ENCODE measurements around the gene AJM1.

DNA sequence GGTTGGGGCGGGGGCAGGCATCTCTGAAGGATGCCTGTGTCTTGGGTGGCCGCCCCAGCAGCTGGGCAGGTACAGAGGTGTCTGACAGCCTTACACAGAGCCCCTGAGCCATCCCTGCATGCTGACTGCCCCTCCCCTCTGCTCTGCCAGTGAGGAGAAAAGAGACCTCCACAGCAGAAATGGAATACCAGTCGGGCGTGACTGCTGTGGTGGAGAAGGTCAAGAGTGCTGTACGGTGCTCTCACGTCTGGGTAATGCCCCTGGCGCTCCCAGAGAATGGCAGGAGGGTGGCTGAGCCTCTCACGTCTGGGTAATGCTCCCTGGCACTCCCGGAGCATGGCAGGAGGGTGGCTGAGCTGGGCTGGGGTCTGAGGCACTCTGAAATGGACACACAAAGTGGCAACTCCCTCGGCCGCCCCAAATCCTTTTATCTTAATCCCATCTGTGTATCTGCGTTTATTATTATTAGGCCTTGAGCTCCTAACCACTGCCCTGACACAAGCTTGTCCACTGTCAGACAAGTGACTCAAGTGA lies 37.0 kb upstream of the AJM1 start:
- TF ChIP-seq, protein P1, sequence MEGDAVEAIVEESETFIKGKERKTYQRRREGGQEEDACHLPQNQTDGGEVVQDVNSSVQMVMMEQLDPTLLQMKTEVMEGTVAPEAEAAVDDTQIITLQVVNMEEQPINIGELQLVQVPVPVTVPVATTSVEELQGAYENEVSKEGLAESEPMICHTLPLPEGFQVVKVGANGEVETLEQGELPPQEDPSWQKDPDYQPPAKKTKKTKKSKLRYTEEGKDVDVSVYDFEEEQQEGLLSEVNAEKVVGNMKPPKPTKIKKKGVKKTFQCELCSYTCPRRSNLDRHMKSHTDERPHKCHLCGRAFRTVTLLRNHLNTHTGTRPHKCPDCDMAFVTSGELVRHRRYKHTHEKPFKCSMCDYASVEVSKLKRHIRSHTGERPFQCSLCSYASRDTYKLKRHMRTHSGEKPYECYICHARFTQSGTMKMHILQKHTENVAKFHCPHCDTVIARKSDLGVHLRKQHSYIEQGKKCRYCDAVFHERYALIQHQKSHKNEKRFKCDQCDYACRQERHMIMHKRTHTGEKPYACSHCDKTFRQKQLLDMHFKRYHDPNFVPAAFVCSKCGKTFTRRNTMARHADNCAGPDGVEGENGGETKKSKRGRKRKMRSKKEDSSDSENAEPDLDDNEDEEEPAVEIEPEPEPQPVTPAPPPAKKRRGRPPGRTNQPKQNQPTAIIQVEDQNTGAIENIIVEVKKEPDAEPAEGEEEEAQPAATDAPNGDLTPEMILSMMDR (IDR thresholded peaks at IDR 0.05; ENCODE audit: low read depth, low read length, poor library complexity, severe bottlenecking): no peak
- TF ChIP-seq EZH2phosphoT487 (IDR thresholded peaks at IDR 0.05; ENCODE audit: borderline replicate concordance, low read length): no peak
